SK-N-SH (cell line): ENCODE data around the gene CA12. TPM values are rescaled to one million over a fixed set of nuclear protein-coding genes. Genes with fewer than 3 reads are reported as not detected.

Source experiments
- CTCF ChIA-PET: fragments of 300-600, 350-600 bp; formaldehyde crosslinking; extraction: SDS; loops from one replicate; lab custom pipeline; 2021; lab: Yijun Ruan, JAX
- POLR2A ChIA-PET: fragments of 350-600 bp; sonication (Branson Sonifier 250); formaldehyde crosslinking; extraction: SDS; loops from one replicate; lab custom pipeline; 2020; ENCODE audit warnings: antibody characterized with exemption, inconsistent platforms; lab: Yijun Ruan, JAX
- DNase-seq: peaks from one replicate; pipeline ENCODE4 v3.0.0; 2012
- H2AFZ ChIP-seq: fragments of 200-600 bp; sonication (generic); 2 replicates; pipeline ENCODE4 v1.8.1; 2016; ENCODE audit warnings: antibody characterized with exemption, mild to moderate bottlenecking, low read depth
- H3F3A ChIP-seq: fragments of 200-600 bp; sonication (generic); replicated peaks from 2 replicates; pipeline ENCODE3; 2016; ENCODE audit warnings: antibody characterized with exemption, mild to moderate bottlenecking; ENCODE audit not compliant: insufficient read depth
- H3K27ac ChIP-seq, 2 experiments: fragments of 200-500 bp in 1 of 2; fragments of 200-600 bp in 1 of 2; sonication (Bioruptor generic) in 1 of 2; sonication (generic), shearing (Covaris generic) in 1 of 2; 2 replicates each; pipeline versions ENCODE4 v1.5.1 to v1.6.1; 2014 to 2016; ENCODE audit warnings: low read depth in 2 of 2, inconsistent platforms in 1 of 2, low read length in 1 of 2, mild to moderate bottlenecking in 1 of 2, mixed read lengths in 1 of 2
- H3K27me3 ChIP-seq: fragments of 200-600 bp; sonication (generic), shearing (Covaris generic); 2 replicates; pipeline ENCODE4 v1.6.1; 2016; ENCODE audit warnings: mixed run types; ENCODE audit not compliant: insufficient read depth
- H3K36me3 ChIP-seq, 2 experiments: fragments of 200-500 bp in 1 of 2; fragments of 200-600 bp in 1 of 2; sonication (Bioruptor generic) in 1 of 2; sonication (generic) in 1 of 2; replicated peaks in 1 of 2; 2 replicates each; pipeline versions ENCODE3 to v1.5.1; 2014 to 2016; ENCODE audit warnings: low read length in 1 of 2, mild to moderate bottlenecking in 1 of 2; ENCODE audit not compliant: insufficient read depth in 2 of 2, control insufficient read depth in 1 of 2
- H3K4me1 ChIP-seq, 2 experiments: fragments of 200-500 bp in 1 of 2; fragments of 200-600 bp in 1 of 2; sonication (Bioruptor generic) in 1 of 2; sonication (generic), shearing (Covaris generic) in 1 of 2; 2 replicates each; pipeline versions ENCODE4 v1.5.1 to v1.6.1; 2014 to 2016; ENCODE audit warnings: low read depth in 1 of 2, low read length in 1 of 2, mixed run types in 1 of 2; ENCODE audit not compliant: insufficient read depth in 2 of 2, control insufficient read depth in 1 of 2
- H3K4me2 ChIP-seq: fragments of 200-600 bp; sonication (generic), shearing (Covaris generic); 2 replicates; pipeline ENCODE4 v1.6.1; 2017; ENCODE audit warnings: mixed run types
- H3K4me3 ChIP-seq, 2 experiments: fragments of 200-500 bp in 1 of 2; fragments of 200-600 bp in 1 of 2; sonication (Bioruptor generic) in 1 of 2; sonication (generic), shearing (Covaris generic) in 1 of 2; 2 replicates each; pipeline versions ENCODE4 v1.5.1 to v1.8.1; 2014 to 2016; ENCODE audit warnings: low read depth in 2 of 2, inconsistent platforms in 1 of 2, low read length in 1 of 2, mild to moderate bottlenecking in 1 of 2, mixed read lengths in 1 of 2, moderate library complexity in 1 of 2
- H3K79me2 ChIP-seq: fragments of 200-600 bp; sonication (generic); 2 replicates; pipeline ENCODE4 v1.8.1; 2017; ENCODE audit warnings: mild to moderate bottlenecking; ENCODE audit not compliant: insufficient read depth
- H3K9ac ChIP-seq: fragments of 200-600 bp; sonication (generic); 2 replicates; pipeline ENCODE4 v1.6.1; 2017; ENCODE audit warnings: mixed run types
- H3K9me2 ChIP-seq: fragments of 200-600 bp; sonication (generic); 2 replicates; pipeline ENCODE4 v1.6.1; 2017; ENCODE audit warnings: mixed run types
- H3K9me3 ChIP-seq: fragments of 200-600 bp; sonication (generic); 2 replicates; pipeline ENCODE4 v1.6.1; 2017; ENCODE audit warnings: mixed run types, mild to moderate bottlenecking, moderate library complexity
- H4K20me1 ChIP-seq: fragments of 200-600 bp; sonication (generic); 2 replicates; pipeline ENCODE4 v1.6.1; 2017; ENCODE audit warnings: mild to moderate bottlenecking, mixed run types; ENCODE audit not compliant: insufficient read depth
- ELF1 ChIP-seq: IDR thresholded peaks from 2 replicates; pipeline ENCODE4 v1.4.0; 2012
- EP300 ChIP-seq, 2 experiments: IDR thresholded peaks; 2 replicates each; pipeline versions ENCODE4 v1.4.0 to v1.6.1; 2012; ENCODE audit warnings: borderline replicate concordance in 1 of 2, low read depth in 1 of 2, low read length in 1 of 2
- GATA2 ChIP-seq: sonication (generic); formaldehyde crosslinking; IDR thresholded peaks from 2 replicates; pipeline ENCODE4 v1.5.0; 2020; ENCODE audit warnings: mild to moderate bottlenecking, missing genetic modification reagents
- JUND ChIP-seq: IDR thresholded peaks from 2 replicates; pipeline ENCODE4 v1.4.0; 2012
- MXI1 ChIP-seq: IDR thresholded peaks from 2 replicates; pipeline ENCODE4 v1.6.1; 2012; ENCODE audit warnings: mild to moderate bottlenecking, low read depth, low read length, improper control_type of control experiment
- NRF1 ChIP-seq: IDR thresholded peaks from 2 replicates; pipeline ENCODE4 v1.6.1; 2012; ENCODE audit warnings: low read depth, mild to moderate bottlenecking, low read length
- POLR2AphosphoS5 ChIP-seq: IDR thresholded peaks from 2 replicates; pipeline ENCODE4 v1.6.1; 2012; ENCODE audit warnings: low read depth, low read length
- RAD21 ChIP-seq: IDR thresholded peaks from 2 replicates; pipeline ENCODE4 v1.6.1; 2012; ENCODE audit warnings: mild to moderate bottlenecking, low read length
- RFX5 ChIP-seq: IDR thresholded peaks from 2 replicates; pipeline ENCODE4 v1.6.1; 2012; ENCODE audit warnings: mild to moderate bottlenecking, improper control_type of control experiment, low read length
- RXRA ChIP-seq: IDR thresholded peaks from 2 replicates; pipeline ENCODE4 v1.4.0; 2012; ENCODE audit warnings: low read depth, mild to moderate bottlenecking, borderline replicate concordance
- SIN3A ChIP-seq: IDR thresholded peaks from 2 replicates; pipeline ENCODE4 v1.6.1; 2012; ENCODE audit warnings: low read depth, mild to moderate bottlenecking, low read length, moderate library complexity, borderline replicate concordance
- SMC3 ChIP-seq: IDR thresholded peaks from 2 replicates; pipeline ENCODE4 v1.6.1; 2012; ENCODE audit warnings: low read depth, low read length, improper control_type of control experiment
- TCF12 ChIP-seq: IDR thresholded peaks from 2 replicates; pipeline ENCODE4 v1.4.0; 2012
- WGBS: methylation state at CpG from one replicate; pipeline ENCODE4 v1.1.6; 2017; ENCODE audit warnings: low lambda C conversion rate; 5-methylcytosine and 5-hydroxymethylcytosine counted together
- polyA plus RNA-seq, 3 experiments: library from polyadenylated mRNA; depleted of rRNA; stranded (reverse); fragments of >200 nt; gene quantifications; 2 replicates each; pipeline ENCODE4 v1.2.3, GENCODE V29; 2012
- TF ChIP-seq, protein P1 (sequence below): IDR thresholded peaks from 2 replicates; pipeline ENCODE4 v1.4.0; 2012; ENCODE audit warnings: low read depth, borderline replicate concordance
- TF ChIP-seq, protein P2 (sequence below): IDR thresholded peaks from 2 replicates; pipeline ENCODE4; 2012
- TF ChIP-seq, protein P3 (sequence below): fragments of 200-600 bp; sonication (generic); IDR thresholded peaks from 2 replicates; pipeline ENCODE4 v1.6.1; 2017; ENCODE audit warnings: antibody characterized with exemption, mild to moderate bottlenecking, moderate library complexity

Gene CA12
- polyA plus RNA-seq, 1 of the 3 experiments (the other 2 are of a cell fraction) = 39.4 TPM

DNA sequence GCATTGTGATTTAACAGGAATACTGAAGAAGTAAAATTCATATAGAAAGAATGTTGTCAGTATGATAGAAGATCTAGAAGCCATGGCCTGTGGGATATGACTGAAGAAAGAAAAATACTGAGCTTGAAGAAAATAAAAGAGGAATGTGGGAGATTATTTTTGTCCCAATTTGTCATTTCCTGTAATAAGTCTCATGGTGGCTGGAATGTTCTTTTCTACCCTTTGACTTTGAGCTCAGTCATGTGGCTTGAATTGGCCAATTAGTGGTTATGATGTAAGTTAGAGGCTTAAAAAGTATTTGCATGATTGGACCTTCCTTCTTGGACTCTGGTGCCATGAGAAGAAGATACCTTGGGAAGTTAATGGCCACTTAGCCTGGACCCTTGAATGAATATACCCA, 90.1 kb downstream of the CA12 start (continued):
- TF ChIP-seq NRF1 (no peak), JUND (no peak), RXRA (no peak), RAD21 (no peak), EP300 (IDR thresholded peaks at IDR 0.05; ENCODE audit: borderline replicate concordance in 1 of 2, low read depth in 1 of 2, low read length in 1 of 2) (peak in 1 of 2 experiments; percentile 28; a peak in 1 of 4 replicates), MXI1 (no peak), TCF12 (peak; percentile 30; the same call in 1 of the 2 replicates), RFX5 (no peak), GATA2 (no peak), ELF1 (no peak), SMC3 (no peak), SIN3A (no peak)
- TF ChIP-seq, protein P1, sequence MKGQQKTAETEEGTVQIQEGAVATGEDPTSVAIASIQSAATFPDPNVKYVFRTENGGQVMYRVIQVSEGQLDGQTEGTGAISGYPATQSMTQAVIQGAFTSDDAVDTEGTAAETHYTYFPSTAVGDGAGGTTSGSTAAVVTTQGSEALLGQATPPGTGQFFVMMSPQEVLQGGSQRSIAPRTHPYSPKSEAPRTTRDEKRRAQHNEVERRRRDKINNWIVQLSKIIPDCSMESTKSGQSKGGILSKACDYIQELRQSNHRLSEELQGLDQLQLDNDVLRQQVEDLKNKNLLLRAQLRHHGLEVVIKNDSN = peak; percentile 76; the same call in 1 of the 2 replicates
- TF ChIP-seq, protein P2, sequence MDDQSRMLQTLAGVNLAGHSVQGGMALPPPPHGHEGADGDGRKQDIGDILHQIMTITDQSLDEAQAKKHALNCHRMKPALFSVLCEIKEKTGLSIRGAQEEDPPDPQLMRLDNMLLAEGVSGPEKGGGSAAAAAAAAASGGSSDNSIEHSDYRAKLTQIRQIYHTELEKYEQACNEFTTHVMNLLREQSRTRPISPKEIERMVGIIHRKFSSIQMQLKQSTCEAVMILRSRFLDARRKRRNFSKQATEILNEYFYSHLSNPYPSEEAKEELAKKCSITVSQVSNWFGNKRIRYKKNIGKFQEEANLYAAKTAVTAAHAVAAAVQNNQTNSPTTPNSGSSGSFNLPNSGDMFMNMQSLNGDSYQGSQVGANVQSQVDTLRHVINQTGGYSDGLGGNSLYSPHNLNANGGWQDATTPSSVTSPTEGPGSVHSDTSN = no peak

DNA sequence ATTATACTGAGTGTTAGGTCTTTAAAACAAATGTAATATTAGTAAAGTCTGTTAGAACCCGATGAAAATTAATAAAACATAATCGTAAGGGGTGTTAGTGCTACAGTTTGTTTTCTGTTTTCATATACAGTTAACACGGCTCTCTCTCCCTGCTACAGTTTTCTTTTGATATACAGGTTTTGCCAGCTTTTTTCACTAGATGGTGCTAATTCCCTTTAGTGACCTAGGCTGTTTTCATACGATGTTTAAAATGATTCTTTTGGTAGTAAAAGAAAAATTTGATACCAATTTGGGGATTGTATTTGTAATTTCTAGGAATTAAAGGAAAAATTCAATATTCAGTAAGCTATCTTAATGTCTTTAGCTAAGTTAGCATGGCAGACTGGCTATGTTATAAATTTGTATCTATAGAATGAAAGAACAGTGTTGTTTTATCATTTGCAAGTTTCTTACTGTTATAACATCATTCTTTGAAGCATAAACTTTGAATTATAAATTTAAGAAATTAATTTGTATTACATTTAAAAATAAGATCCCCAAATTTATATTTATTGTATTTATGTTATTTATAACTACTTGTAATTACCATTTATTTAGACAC, 92.8 kb downstream of the CA12 start:
- ChIA-PET CTCF (interaction anchor here (0.6 to 6.2 kb wide), 33 partner anchors 9 to 300 kb away, joined by 3 to 73 read pairs (median 4); partner anchors contain the start of genes CA12 and USP3), POLR2A (no interaction called here)
- H3K79me2 ChIP-seq = 0 out of 2 replicates have a peak, but pooled peaks cover 6% of the 10 kb centered on the region
- H3K27ac ChIP-seq = peak overlapping the region in 1 of 2 experiments; percentile 34; a peak in 1 of 4 replicates
- TF ChIP-seq POLR2AphosphoS5 = no peak
- TF ChIP-seq, protein P2 = no peak
- peak; percentile 92 for TF ChIP-seq SMC3
- TF ChIP-seq, protein P3, sequence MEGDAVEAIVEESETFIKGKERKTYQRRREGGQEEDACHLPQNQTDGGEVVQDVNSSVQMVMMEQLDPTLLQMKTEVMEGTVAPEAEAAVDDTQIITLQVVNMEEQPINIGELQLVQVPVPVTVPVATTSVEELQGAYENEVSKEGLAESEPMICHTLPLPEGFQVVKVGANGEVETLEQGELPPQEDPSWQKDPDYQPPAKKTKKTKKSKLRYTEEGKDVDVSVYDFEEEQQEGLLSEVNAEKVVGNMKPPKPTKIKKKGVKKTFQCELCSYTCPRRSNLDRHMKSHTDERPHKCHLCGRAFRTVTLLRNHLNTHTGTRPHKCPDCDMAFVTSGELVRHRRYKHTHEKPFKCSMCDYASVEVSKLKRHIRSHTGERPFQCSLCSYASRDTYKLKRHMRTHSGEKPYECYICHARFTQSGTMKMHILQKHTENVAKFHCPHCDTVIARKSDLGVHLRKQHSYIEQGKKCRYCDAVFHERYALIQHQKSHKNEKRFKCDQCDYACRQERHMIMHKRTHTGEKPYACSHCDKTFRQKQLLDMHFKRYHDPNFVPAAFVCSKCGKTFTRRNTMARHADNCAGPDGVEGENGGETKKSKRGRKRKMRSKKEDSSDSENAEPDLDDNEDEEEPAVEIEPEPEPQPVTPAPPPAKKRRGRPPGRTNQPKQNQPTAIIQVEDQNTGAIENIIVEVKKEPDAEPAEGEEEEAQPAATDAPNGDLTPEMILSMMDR = peak; percentile 88
- peak; percentile 95 for TF ChIP-seq RAD21
- DNase-seq = peak; percentile 66
- H3K9me3 ChIP-seq = no peaks in the 10 kb centered on the region
- H3K9me2 ChIP-seq = no peaks in the 10 kb centered on the region
- H3K36me3 ChIP-seq = peaks cover 18 to 33% of the 10 kb centered on the region in 2 experiments
- 0 out of 2 replicates have a peak overlapping the region, but pooled peaks have one; percentile 22 for H3K4me2 ChIP-seq
- H4K20me1 ChIP-seq = no peaks in the 10 kb centered on the region
- H2AFZ ChIP-seq = no peak overlapping the region; the same call in 1 of the 2 replicates
- peak overlapping the region; percentile 24; the same call in 1 of the 2 replicates for H3K9ac ChIP-seq
- no peaks in the 10 kb centered on the region for H3K27me3 ChIP-seq
- 3% methylated on average over 4 of the region's 4 CpGs for WGBS
- peaks cover 34% of the 10 kb centered on the region for H3F3A ChIP-seq
- H3K4me3 ChIP-seq = peak overlapping the region in 1 of 2 experiments; percentile 40; a peak in 1 of 4 replicates
- H3K4me1 ChIP-seq = peaks cover 0 to 21% of the 10 kb centered on the region in 2 experiments; a peak in 2 of 4 replicates
